HCT116 (cell line): Measurements from ENCODE around the gene DEFB114.

Source experiments
- EZH2 ChIP-seq: fragments of 200-600 bp; sonication (generic); IDR thresholded peaks from 2 replicates; pipeline ENCODE4 v1.6.1; 2017; ENCODE audit warnings: antibody characterized with exemption, mixed run types
- EZH2phosphoT487 ChIP-seq: fragments of 200-600 bp; IDR thresholded peaks from 2 replicates; pipeline ENCODE4 v1.6.1; 2018; ENCODE audit warnings: antibody characterized with exemption, borderline replicate concordance
- POLR2A ChIP-seq: IDR thresholded peaks from 2 replicates; pipeline ENCODE4 v1.7.0; 2011; ENCODE audit warnings: borderline replicate concordance; ENCODE audit not compliant: insufficient read depth, insufficient read length; ENCODE audit errors: extremely low read depth
- POLR2AphosphoS5 ChIP-seq: IDR thresholded peaks from 2 replicates; pipeline ENCODE4 v1.6.1; 2011; ENCODE audit warnings: mild to moderate bottlenecking, low read depth, low read length, moderate library complexity
- SP1 ChIP-seq: IDR thresholded peaks from 2 replicates; pipeline ENCODE4 v1.6.1; 2012; ENCODE audit warnings: low read depth
- SRF ChIP-seq: IDR thresholded peaks from 2 replicates; pipeline ENCODE4 v1.6.1; 2012; ENCODE audit warnings: low read depth
- YY1 ChIP-seq: IDR thresholded peaks from 2 replicates; pipeline ENCODE4 v1.6.1; 2011; ENCODE audit warnings: low read length, low read depth, moderate library complexity, mild to moderate bottlenecking; ENCODE audit not compliant: insufficient replicate concordance; ENCODE audit errors: extremely low read depth
- ZNF274 ChIP-seq: fragments of 200-500 bp; sonication (Bioruptor generic); IDR thresholded peaks from 2 replicates; pipeline ENCODE4 v1.6.1; 2014; ENCODE audit warnings: mild to moderate bottlenecking, low read depth, low read length, inconsistent platforms
- TF ChIP-seq, protein P1 (sequence below), 3 experiments: fragments of 200-600 bp in 1 of 3; sonication (generic) in 1 of 3; IDR thresholded peaks in 2 of 3; conservative IDR thresholded peaks in 1 of 3; 2 replicates each; pipeline ENCODE4 v1.5.1; 2012 to 2017; ENCODE audit warnings: low read depth in 2 of 3, low read length in 2 of 3, antibody characterized with exemption in 1 of 3, borderline replicate concordance in 1 of 3, control low read depth in 1 of 3, mild to moderate bottlenecking in 1 of 3, mixed read lengths in 1 of 3, mixed run types in 1 of 3, moderate library complexity in 1 of 3; ENCODE audit not compliant: insufficient read depth in 1 of 3
- TF ChIP-seq, protein P2 (sequence below): IDR thresholded peaks from 2 replicates; pipeline ENCODE4 v1.6.1; 2011; ENCODE audit warnings: mild to moderate bottlenecking, low read length, moderate library complexity; ENCODE audit not compliant: insufficient replicate concordance; ENCODE audit errors: extremely low read depth
- TF ChIP-seq, protein P3 (sequence below): IDR thresholded peaks from 2 replicates; pipeline ENCODE4 v1.6.1; 2012; ENCODE audit warnings: low read depth
- TF ChIP-seq, protein P4 (sequence below): IDR thresholded peaks from 2 replicates; pipeline ENCODE4 v1.6.1; 2012
- TF ChIP-seq, protein P5 (sequence below): IDR thresholded peaks from 2 replicates; pipeline ENCODE4 v1.6.1; 2012

DNA sequence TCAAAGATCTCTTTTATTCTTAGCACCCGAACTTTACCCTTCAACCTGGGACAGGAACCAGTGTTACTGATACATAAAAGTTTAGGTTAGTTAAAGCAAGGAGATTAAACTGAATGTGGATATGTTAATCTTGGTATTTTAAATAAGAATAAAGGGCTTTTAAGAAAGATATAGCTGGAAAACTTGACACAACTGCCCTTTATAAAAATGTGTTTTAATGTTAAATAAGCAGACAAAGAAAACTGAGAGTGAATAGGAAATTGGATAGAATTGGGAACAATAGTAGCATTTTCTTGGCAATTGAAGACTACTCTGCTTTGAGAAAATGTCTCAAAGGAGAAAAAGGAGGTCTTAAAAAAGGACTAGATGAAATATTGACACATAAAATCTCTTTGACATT is 51.8 kb downstream of the DEFB114 start:
- no peak for TF ChIP-seq POLR2A
- TF ChIP-seq, protein P1, sequence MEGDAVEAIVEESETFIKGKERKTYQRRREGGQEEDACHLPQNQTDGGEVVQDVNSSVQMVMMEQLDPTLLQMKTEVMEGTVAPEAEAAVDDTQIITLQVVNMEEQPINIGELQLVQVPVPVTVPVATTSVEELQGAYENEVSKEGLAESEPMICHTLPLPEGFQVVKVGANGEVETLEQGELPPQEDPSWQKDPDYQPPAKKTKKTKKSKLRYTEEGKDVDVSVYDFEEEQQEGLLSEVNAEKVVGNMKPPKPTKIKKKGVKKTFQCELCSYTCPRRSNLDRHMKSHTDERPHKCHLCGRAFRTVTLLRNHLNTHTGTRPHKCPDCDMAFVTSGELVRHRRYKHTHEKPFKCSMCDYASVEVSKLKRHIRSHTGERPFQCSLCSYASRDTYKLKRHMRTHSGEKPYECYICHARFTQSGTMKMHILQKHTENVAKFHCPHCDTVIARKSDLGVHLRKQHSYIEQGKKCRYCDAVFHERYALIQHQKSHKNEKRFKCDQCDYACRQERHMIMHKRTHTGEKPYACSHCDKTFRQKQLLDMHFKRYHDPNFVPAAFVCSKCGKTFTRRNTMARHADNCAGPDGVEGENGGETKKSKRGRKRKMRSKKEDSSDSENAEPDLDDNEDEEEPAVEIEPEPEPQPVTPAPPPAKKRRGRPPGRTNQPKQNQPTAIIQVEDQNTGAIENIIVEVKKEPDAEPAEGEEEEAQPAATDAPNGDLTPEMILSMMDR (IDR thresholded peaks at IDR 0.05 in 2 of 3, conservative IDR thresholded peaks at IDR 0.05 in 1 of 3; ENCODE audit: borderline replicate concordance in 1 of 3, insufficient read depth in 1 of 3, low read depth in 2 of 3, low read length in 2 of 3), result no peak
- TF ChIP-seq EZH2, result no peak
- no peak for TF ChIP-seq POLR2AphosphoS5
- TF ChIP-seq SP1, result no peak
- TF ChIP-seq YY1, result no peak
- TF ChIP-seq EZH2phosphoT487, result no peak
- TF ChIP-seq, protein P2, sequence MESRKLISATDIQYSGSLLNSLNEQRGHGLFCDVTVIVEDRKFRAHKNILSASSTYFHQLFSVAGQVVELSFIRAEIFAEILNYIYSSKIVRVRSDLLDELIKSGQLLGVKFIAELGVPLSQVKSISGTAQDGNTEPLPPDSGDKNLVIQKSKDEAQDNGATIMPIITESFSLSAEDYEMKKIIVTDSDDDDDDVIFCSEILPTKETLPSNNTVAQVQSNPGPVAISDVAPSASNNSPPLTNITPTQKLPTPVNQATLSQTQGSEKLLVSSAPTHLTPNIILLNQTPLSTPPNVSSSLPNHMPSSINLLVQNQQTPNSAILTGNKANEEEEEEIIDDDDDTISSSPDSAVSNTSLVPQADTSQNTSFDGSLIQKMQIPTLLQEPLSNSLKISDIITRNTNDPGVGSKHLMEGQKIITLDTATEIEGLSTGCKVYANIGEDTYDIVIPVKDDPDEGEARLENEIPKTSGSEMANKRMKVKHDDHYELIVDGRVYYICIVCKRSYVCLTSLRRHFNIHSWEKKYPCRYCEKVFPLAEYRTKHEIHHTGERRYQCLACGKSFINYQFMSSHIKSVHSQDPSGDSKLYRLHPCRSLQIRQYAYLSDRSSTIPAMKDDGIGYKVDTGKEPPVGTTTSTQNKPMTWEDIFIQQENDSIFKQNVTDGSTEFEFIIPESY, result no peak
- TF ChIP-seq, protein P3, sequence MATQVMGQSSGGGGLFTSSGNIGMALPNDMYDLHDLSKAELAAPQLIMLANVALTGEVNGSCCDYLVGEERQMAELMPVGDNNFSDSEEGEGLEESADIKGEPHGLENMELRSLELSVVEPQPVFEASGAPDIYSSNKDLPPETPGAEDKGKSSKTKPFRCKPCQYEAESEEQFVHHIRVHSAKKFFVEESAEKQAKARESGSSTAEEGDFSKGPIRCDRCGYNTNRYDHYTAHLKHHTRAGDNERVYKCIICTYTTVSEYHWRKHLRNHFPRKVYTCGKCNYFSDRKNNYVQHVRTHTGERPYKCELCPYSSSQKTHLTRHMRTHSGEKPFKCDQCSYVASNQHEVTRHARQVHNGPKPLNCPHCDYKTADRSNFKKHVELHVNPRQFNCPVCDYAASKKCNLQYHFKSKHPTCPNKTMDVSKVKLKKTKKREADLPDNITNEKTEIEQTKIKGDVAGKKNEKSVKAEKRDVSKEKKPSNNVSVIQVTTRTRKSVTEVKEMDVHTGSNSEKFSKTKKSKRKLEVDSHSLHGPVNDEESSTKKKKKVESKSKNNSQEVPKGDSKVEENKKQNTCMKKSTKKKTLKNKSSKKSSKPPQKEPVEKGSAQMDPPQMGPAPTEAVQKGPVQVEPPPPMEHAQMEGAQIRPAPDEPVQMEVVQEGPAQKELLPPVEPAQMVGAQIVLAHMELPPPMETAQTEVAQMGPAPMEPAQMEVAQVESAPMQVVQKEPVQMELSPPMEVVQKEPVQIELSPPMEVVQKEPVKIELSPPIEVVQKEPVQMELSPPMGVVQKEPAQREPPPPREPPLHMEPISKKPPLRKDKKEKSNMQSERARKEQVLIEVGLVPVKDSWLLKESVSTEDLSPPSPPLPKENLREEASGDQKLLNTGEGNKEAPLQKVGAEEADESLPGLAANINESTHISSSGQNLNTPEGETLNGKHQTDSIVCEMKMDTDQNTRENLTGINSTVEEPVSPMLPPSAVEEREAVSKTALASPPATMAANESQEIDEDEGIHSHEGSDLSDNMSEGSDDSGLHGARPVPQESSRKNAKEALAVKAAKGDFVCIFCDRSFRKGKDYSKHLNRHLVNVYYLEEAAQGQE, result no peak
- TF ChIP-seq, protein P4, sequence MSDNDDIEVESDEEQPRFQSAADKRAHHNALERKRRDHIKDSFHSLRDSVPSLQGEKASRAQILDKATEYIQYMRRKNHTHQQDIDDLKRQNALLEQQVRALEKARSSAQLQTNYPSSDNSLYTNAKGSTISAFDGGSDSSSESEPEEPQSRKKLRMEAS, result no peak
- TF ChIP-seq, protein P5, sequence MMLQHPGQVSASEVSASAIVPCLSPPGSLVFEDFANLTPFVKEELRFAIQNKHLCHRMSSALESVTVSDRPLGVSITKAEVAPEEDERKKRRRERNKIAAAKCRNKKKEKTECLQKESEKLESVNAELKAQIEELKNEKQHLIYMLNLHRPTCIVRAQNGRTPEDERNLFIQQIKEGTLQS, result no peak
- TF ChIP-seq SRF, result no peak
- TF ChIP-seq ZNF274, result no peak
